ENCODE data around the gene DNAH9.

DNA sequence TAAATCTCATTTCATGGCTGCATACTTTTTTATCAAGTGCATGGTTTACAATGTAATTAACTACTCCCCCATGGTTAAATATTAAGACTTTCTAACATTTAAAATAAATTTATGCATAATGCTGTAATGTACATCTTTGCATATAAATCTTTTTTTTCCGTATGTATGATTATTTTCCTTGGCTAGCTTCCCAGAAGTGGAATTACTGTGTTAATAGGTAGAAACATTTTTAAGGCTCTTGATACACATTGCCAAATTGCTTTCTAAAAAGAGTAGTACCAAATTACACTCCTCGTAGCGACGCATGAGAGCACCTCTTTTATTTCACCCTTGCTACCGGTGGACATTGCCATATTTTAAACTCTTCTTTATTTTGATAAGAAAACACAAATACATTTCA, 141.1 kb downstream of the DNAH9 start:
- TF ChIP-seq, protein P1, sequence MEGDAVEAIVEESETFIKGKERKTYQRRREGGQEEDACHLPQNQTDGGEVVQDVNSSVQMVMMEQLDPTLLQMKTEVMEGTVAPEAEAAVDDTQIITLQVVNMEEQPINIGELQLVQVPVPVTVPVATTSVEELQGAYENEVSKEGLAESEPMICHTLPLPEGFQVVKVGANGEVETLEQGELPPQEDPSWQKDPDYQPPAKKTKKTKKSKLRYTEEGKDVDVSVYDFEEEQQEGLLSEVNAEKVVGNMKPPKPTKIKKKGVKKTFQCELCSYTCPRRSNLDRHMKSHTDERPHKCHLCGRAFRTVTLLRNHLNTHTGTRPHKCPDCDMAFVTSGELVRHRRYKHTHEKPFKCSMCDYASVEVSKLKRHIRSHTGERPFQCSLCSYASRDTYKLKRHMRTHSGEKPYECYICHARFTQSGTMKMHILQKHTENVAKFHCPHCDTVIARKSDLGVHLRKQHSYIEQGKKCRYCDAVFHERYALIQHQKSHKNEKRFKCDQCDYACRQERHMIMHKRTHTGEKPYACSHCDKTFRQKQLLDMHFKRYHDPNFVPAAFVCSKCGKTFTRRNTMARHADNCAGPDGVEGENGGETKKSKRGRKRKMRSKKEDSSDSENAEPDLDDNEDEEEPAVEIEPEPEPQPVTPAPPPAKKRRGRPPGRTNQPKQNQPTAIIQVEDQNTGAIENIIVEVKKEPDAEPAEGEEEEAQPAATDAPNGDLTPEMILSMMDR (IDR thresholded peaks at IDR 0.05; ENCODE audit: low read depth, low read length, poor library complexity, severe bottlenecking): no peak
- no peak for TF ChIP-seq EZH2phosphoT487 (IDR thresholded peaks at IDR 0.05; ENCODE audit: borderline replicate concordance, low read length)

All from DOHH2 (cell line).